ENCODE data around the gene R3HDM2. TPM values are rescaled to one million over a fixed set of nuclear protein-coding genes. Genes with fewer than 3 reads are reported as not detected.

R3HDM2 gene
- total and polyA plus RNA-seq, 2 experiments from 2014 or later: 13.4 to 28.7 TPM

- H3K36me3 ChIP-seq (replicated peaks; ENCODE audit: insufficient read depth, low read depth): no peaks in the 10 kb centered on the region
- no peak overlapping the region for H3K4me3 ChIP-seq
- no peaks in the 10 kb centered on the region for H3K79me2 ChIP-seq
- peaks cover 5% of the 10 kb centered on the region for H3K27me3 ChIP-seq
- H3K9me3 ChIP-seq (ENCODE audit: low read depth): no peaks in the 10 kb centered on the region
- H3K27ac ChIP-seq: no peak overlapping the region
- no peak overlapping the region for H3K4me2 ChIP-seq
- no peak overlapping the region for H2AFZ ChIP-seq
- peaks cover 4% of the 10 kb centered on the region for H3K4me1 ChIP-seq (ENCODE audit: insufficient read depth)
- no peak for DNase-seq (ENCODE audit: low spot score)
- H3K9me2 ChIP-seq (replicated peaks; ENCODE audit: insufficient read depth): no peaks in the 10 kb centered on the region
- H4K20me1 ChIP-seq (ENCODE audit: insufficient read depth, poor library complexity, severe bottlenecking): no peaks in the 10 kb centered on the region
- no peak for TF ChIP-seq EZH2phosphoT487 (IDR thresholded peaks at IDR 0.05; ENCODE audit: low read depth, severe bottlenecking, unreplicated experiment)
- TF ChIP-seq CTCF (IDR thresholded peaks at IDR 0.05; ENCODE audit: poor library complexity): no peak
- no peak for TF ChIP-seq EZH2 (IDR thresholded peaks at IDR 0.05; ENCODE audit: borderline replicate concordance)
- WGBS (ENCODE audit: low lambda C conversion rate, missing lambda C conversion rate): 97% methylated on average over 6 of the region's 8 CpGs
These were observed 220.9 kb downstream of the R3HDM2 start for GRCh38 chr12:57209916-57210315.

- no peaks in the 10 kb centered on the region for H3K79me2 ChIP-seq
- H3K4me1 ChIP-seq (ENCODE audit: insufficient read depth): no peaks in the 10 kb centered on the region
- no peak overlapping the region for H3K4me2 ChIP-seq
- TF ChIP-seq EZH2 (IDR thresholded peaks at IDR 0.05; ENCODE audit: borderline replicate concordance): no peak
- TF ChIP-seq EZH2phosphoT487 (IDR thresholded peaks at IDR 0.05; ENCODE audit: low read depth, severe bottlenecking, unreplicated experiment): no peak
- no peak for TF ChIP-seq CTCF (IDR thresholded peaks at IDR 0.05; ENCODE audit: poor library complexity)
- no peaks in the 10 kb centered on the region for H3K36me3 ChIP-seq (replicated peaks; ENCODE audit: insufficient read depth, low read depth)
- H3K9me2 ChIP-seq (replicated peaks; ENCODE audit: insufficient read depth): no peaks in the 10 kb centered on the region
- 95% methylated on average over 20 of the region's 22 CpGs for WGBS (ENCODE audit: low lambda C conversion rate, missing lambda C conversion rate)
- H2AFZ ChIP-seq: no peak overlapping the region
- no peaks in the 10 kb centered on the region for H4K20me1 ChIP-seq (ENCODE audit: insufficient read depth, poor library complexity, severe bottlenecking)
- no peak overlapping the region for H3K27ac ChIP-seq
- no peak for DNase-seq (ENCODE audit: low spot score)
- no peaks in the 10 kb centered on the region for H3K9me3 ChIP-seq (ENCODE audit: low read depth)
- H3K4me3 ChIP-seq: no peak overlapping the region
- H3K27me3 ChIP-seq: no peaks in the 10 kb centered on the region
These were observed 222.1 kb downstream of the R3HDM2 start for GRCh38 chr12:57208631-57209282.

- no peaks in the 10 kb centered on the region for H4K20me1 ChIP-seq (ENCODE audit: insufficient read depth, poor library complexity, severe bottlenecking)
- 94% methylated on average over 27 of the region's 29 CpGs for WGBS (ENCODE audit: low lambda C conversion rate, missing lambda C conversion rate)
- no peak for TF ChIP-seq CTCF (IDR thresholded peaks at IDR 0.05; ENCODE audit: poor library complexity)
- TF ChIP-seq EZH2phosphoT487 (IDR thresholded peaks at IDR 0.05; ENCODE audit: low read depth, severe bottlenecking, unreplicated experiment): no peak
- TF ChIP-seq EZH2 (IDR thresholded peaks at IDR 0.05; ENCODE audit: borderline replicate concordance): no peak
- no peaks in the 10 kb centered on the region for H3K9me3 ChIP-seq (ENCODE audit: low read depth)
- H3K4me1 ChIP-seq (ENCODE audit: insufficient read depth): no peaks in the 10 kb centered on the region
- H3K79me2 ChIP-seq: no peaks in the 10 kb centered on the region
- no peak for DNase-seq (ENCODE audit: low spot score)
- no peak overlapping the region for H3K4me2 ChIP-seq
- no peaks in the 10 kb centered on the region for H3K27me3 ChIP-seq
- no peak overlapping the region for H2AFZ ChIP-seq
- no peaks in the 10 kb centered on the region for H3K36me3 ChIP-seq (replicated peaks; ENCODE audit: insufficient read depth, low read depth)
- H3K27ac ChIP-seq: no peak overlapping the region
- H3K9me2 ChIP-seq (replicated peaks; ENCODE audit: insufficient read depth): no peaks in the 10 kb centered on the region
- no peak overlapping the region for H3K4me3 ChIP-seq
These were observed 222.9 kb downstream of the R3HDM2 start for GRCh38 chr12:57207731-57208630.
